Hematopoietic multipotent progenitor cell treated with erythropoietin and hydrocortisone succinate and interleukin-3 and kit ligand, for 15 days (in vitro differentiated cells): ENCODE results near the gene SHISAL1.

Experiments
- DNase-seq: peaks from one replicate; pipeline ENCODE4 v3.0.0-alpha.2; 2015; ENCODE audit warnings: low spot score

SHISAL1 gene

DNA sequence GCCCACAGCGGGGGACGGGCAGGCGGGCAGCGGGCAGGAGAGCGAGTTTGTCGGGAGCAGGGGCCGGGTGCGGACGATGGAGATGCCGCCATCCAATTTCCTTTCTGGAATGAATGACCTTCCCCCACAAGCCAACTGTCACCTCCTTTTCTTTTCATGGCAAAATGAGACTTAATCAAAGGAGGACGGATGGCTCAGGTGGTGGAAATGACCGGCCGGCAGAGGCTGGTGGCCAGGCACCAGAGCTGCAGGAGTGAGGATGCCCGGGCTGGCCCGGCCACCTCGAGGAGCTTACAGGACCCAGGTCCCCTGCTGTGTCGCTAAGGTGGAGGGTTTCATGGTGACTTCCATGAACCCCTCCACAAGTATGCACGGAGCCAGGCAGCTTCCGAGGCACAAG lies 11.7 kb downstream of the SHISAL1 start:
- DNase-seq, result no peak

GRCh38 chr22:44299124-44299523 lies 13.6 kb downstream of the SHISAL1 start:
- no peak for DNase-seq

GRCh38 chr22:44298406-44299091 lies 14.2 kb downstream of the SHISAL1 start:
- no peak for DNase-seq

DNA sequence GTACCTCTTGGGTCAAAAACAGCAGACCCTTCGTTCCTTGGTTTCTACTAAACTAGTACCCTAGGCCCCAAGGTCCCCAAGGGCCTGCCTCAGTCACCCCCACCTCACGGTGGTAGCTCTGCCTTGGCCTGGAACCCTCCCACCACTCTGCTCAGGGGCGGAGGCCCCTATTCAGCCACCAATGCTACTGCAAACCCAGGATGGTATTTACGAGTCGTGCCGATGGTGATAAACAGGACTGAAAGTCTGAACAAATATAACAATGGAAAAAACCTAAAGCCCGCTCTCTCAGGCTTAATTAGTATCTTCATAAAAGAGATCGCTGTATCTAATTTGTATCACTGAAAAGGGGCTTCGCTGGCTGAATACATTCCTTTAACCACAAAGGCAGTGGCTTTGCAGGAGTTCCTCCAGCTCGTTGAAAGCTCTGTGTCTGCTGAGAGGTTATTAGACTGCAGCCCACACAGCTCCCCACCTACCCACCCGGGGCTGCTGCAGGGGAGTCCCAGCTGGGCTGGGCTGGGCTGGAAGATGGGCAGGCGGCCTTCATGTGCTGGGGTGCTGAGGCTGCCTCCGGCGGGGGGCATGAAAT lies 15.2 kb downstream of the SHISAL1 start:
- DNase-seq, result no peak

DNA sequence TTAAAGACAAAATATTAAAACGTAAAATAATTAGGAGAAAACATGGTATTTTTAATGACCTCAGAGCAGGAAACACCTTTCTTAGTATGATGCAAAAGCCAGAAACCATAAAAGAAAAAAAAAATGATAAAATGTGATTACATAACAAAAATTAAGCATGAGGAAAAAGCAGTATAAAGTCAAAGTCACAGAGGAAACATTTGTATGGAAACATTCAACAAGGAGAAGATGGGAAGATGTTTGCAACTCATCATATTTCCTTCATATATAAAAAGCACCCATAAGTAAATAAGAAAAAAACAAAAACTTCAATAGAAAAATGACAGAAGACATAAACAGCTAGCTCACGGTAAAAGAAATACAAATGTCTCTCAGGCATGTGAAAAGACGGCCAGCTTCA lies 17.3 kb downstream of the SHISAL1 start:
- DNase-seq, result no peak

DNA sequence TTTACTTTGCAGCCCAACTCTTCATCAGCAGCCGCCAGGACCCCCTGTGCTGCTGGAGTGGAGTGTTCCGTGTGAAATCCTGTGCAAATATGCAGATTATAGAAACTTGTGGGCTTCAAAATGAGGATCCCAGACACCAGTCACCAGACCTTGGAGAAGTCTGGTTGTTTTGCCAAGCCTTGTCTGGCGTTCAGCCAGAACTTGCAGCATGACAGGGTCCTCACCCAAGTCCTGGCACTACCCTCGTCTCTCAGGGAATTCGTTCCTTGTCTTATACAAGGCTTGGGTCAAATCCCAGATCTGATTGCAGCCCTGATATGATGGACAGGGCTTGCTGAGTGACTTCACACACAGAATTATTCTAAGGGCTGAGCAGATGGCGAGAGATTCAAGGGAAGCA lies 18.9 kb downstream of the SHISAL1 start:
- no peak for DNase-seq

DNA sequence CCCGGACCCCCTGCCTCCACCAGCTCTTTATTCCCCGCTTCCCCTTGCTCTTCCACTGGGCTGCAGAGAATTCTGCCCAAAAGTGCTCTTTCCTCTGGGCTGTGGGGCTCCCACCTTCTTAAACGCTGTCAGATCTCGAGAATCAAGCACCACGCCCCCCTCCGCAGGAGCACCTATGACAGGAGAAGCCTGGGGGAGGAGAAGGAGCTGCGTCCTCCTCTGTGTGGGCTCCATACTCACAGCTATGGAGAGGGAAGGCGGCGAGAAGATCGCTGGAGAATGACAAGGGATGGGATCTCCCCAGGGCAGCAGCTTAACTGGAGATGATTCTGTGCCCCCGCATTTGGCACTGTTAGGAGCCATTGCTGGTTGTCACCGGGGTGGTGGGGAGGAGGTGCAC lies 19.7 kb downstream of the SHISAL1 start:
- no peak for DNase-seq

DNA sequence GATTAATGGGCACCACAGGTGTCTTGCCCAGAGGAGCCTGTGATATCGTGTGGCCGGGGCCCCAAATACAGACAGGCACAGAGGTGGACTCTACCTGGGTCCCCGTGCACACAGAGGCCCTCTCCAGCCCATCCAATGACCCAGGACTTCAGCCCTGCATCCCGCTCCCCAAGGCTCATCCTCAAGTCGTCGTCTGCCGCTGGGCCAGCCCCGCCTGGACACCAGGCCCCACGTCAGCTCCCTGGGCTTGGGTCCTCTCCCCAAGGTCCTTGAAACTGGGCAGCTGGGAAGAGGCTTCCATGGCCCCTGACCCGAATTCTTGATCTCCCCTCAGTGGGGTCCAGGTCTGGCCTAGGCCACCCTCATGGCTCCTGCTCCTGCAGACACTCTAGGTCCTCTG lies 20.2 kb downstream of the SHISAL1 start:
- no peak for DNase-seq

DNA sequence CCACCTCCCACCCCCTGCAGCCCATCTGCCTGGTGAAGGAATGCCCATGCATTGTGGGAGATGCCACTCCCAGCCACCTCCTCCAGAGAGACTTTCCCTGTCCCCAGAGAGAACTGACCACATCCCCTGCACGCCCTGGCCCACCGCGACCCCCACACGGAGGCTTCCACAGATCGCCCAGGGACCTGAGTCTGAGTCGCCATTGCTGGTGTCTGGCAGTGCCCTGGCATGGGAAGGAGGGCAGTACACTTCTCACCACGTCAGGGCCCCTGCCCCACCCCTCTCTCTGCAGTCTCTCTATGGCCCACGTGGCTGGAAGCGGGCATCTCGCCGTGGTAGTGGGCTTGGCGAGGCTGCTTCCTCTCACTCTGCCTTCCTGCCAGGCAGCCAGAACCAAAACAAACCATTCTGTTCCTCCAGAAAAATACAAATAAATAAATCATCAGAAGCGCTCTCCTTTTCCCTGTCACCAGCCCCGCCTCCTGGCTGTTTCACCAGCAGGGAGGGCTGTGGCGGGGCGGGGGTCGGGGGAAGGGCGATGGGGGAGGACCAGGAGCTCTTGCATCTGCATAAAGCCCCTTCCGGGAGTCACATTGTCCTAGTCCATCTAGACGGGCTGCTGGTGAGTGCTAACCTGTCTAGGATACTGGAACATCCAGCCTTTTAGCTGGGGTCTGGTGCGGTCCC lies 20.9 kb downstream of the SHISAL1 start:
- no peak for DNase-seq

DNA sequence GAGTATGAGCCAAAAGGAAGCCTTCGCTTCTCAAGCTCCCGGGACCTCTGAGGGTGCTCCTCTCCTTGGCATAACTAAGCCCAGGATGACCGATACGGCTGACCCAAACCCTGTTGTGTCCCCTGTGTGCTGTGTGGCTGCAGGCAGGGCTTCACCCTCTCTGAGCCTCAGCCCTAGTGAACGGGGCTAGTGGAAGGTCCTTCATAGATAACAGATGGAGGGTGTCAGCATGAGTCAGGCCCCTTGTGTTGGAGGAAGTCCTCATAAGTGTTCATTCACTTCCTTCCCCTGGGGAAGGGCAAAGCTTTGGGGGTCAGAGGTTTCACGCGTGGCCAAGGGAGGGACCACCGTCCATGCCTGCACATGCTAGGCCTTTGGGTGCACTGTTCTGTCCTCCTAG lies 21.5 kb downstream of the SHISAL1 start:
- DNase-seq, result no peak

GRCh38 chr22:44289414-44290171 lies 23.2 kb downstream of the SHISAL1 start:
- no peak for DNase-seq

DNA sequence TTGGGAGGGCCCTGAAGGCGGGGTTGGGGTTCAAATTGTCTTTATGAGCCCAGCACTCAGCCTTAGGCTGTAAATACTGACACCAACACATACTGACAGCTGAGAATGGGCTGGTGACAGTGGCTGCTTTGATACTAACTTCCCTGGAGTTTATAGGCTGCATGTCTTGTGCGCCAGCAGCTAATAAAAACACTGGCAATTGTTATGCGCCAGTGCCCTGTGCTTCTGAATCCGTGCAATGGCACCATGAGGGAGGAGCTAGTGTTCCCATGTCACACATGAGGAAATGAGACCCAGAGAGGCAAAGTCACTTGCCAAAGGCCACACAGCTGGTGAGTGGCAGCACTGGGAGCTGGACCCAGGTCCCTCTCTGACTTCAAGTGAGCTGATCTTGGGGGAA lies 23.8 kb downstream of the SHISAL1 start:
- DNase-seq, result no peak

- DNase-seq, result no peak
Measured at GRCh38 chr22:44287741-44288140, 25.0 kb downstream of the SHISAL1 start.

GRCh38 chr22:44287121-44287693 lies 25.5 kb downstream of the SHISAL1 start:
- DNase-seq, result no peak

DNA sequence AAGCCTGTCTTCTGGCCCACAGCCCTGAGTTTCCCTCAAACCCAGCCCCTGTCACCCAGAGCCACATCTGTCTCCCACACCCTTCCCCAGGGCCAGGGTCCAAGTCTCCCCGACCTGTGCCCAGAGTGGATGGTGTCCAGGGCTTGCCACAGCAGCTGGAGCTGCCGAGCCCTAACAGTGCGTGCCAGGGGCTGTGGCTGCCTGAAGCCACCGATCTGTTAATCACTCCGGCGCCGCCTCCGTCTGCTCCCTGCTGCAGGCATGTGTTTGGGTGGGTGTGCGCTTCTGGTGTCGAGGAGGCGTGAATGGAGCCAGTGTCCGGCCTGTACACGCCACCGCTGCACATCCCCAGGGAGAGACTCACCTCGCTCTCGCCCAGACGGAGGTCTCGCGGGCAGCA lies 26.1 kb downstream of the SHISAL1 start:
- no peak for DNase-seq

GRCh38 chr22:44284711-44285110 lies 28.0 kb downstream of the SHISAL1 start:
- no peak for DNase-seq

- no peak for DNase-seq
Measured at GRCh38 chr22:44281768-44282637, 30.7 kb downstream of the SHISAL1 start.

- no peak for DNase-seq
Measured at GRCh38 chr22:44280665-44281188, 32.0 kb downstream of the SHISAL1 start.

DNA sequence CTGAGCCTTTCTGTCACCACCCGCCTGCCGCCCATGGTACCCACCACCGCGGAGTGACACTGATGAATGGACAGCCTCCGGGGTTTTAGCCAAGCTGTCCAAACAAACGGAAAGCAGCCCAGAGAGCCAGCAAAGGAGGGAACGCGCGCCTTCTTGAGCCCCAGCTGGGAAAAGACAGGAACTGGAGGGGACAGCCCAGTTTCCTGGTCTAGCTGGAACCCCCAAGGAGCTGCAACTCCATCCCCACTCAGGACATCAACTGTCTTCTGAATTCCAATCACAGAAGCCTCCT lies 33.7 kb downstream of the SHISAL1 start:
- no peak for DNase-seq

DNA sequence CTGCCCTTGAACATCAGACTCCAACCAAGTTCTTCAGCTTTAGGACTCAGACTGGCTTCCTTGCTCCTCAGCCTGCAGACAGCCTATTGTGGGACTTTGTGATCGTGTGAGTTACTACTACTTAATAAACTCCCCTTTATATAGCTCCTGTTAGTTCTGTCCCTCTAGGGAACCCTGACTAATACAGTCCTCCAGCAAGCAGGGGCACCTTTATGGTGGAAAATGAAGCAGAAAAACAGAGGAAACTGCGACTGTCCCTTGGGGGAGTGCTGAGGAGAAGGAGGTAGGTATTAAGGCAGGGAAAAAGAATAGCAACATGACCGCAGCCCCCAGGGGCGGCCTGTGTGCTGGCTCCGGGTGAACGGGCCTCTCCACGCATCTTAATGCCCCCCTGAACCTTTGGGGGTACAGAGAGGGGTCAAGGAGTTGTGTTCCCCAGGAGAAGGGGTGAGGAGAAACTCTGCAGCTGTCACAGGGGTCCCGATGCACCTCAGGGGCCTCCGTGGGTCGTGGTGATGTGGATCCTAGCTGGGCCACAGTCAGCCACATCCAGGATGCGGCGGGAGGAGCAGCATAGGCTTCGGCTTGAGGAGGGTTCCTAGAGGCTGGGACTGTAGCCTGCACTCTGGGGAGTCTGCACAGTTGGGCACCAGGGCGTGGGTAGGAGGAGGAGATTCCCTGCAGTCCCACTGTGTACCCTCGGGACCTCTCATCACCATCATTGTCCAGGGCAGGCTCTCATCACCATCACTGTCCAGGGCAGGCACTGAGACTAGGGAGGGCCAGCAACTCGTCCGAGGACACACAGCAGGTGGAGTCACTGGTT lies 34.3 kb downstream of the SHISAL1 start:
- no peak for DNase-seq
